Karpas-422 (cell line): Measurements from ENCODE around the gene HOXD9. TPM values are rescaled to one million over a fixed set of nuclear protein-coding genes. Genes with fewer than 3 reads are reported as not detected.

ENCODE experiments used
- DNase-seq: peaks from one replicate; pipeline ENCODE4 v3.0.0-alpha.2; 2015
- H2AFZ ChIP-seq: fragments of 200-600 bp; sonication (generic); 2 replicates; pipeline ENCODE4 v1.6.1; 2014; ENCODE audit warnings: antibody characterized with exemption, low read length, mixed read lengths
- H3K27ac ChIP-seq: fragments of 200-600 bp; sonication (generic); 2 replicates; pipeline ENCODE4 v1.5.1; 2014; ENCODE audit warnings: mild to moderate bottlenecking, low read length, moderate library complexity
- H3K27me3 ChIP-seq: fragments of 200-600 bp; sonication (generic); 2 replicates; pipeline ENCODE4 v1.6.1; 2014; ENCODE audit warnings: low read length, mixed read lengths
- H3K36me3 ChIP-seq: fragments of 200-600 bp; sonication (generic); 2 replicates; pipeline ENCODE4 v1.6.1; 2014; ENCODE audit warnings: low read length, mixed read lengths; ENCODE audit not compliant: insufficient read depth
- H3K4me1 ChIP-seq: fragments of 200-600 bp; sonication (generic); 2 replicates; pipeline ENCODE4 v1.6.1; 2014; ENCODE audit warnings: mild to moderate bottlenecking, low read length, mixed read lengths
- H3K4me2 ChIP-seq: fragments of 200-600 bp; sonication (generic); 2 replicates; pipeline ENCODE4 v1.6.1; 2014; ENCODE audit warnings: low read length, low read depth, mild to moderate bottlenecking; ENCODE audit not compliant: poor library complexity, severe bottlenecking
- H3K4me3 ChIP-seq: fragments of 200-600 bp; sonication (generic); 2 replicates; pipeline ENCODE4 v1.5.1; 2014; ENCODE audit warnings: mild to moderate bottlenecking, antibody characterized with exemption, low read length, mixed read lengths
- H3K79me2 ChIP-seq: fragments of 200-600 bp; sonication (generic); 2 replicates; pipeline ENCODE4 v1.6.1; 2014; ENCODE audit warnings: mild to moderate bottlenecking, low read length, mixed read lengths
- H3K9ac ChIP-seq: fragments of 200-600 bp; sonication (generic); 2 replicates; pipeline ENCODE4 v1.6.0; 2014; ENCODE audit warnings: low read length
- H3K9me2 ChIP-seq: fragments of 200-600 bp; sonication (generic), shearing (Covaris generic); replicated peaks from 2 replicates; pipeline ENCODE4 v1.6.0; 2014; ENCODE audit warnings: mild to moderate bottlenecking, low read length, moderate library complexity; ENCODE audit not compliant: insufficient read depth
- H3K9me3 ChIP-seq: fragments of 300-700, 200-600 bp; sonication (generic); 2 replicates; pipeline ENCODE4 v1.6.1; 2014; ENCODE audit warnings: low read length, mixed read lengths
- H4K20me1 ChIP-seq: fragments of 200-600 bp; sonication (generic); 2 replicates; pipeline ENCODE4 v1.6.1; 2014; ENCODE audit warnings: mild to moderate bottlenecking, antibody characterized with exemption, low read length, low read depth; ENCODE audit not compliant: insufficient read depth
- total RNA-seq: library from RNA; depleted of rRNA; stranded (reverse); fragments of >200 nt; shearing (Covaris generic); gene quantifications from 2 replicates; pipeline ENCODE4 v1.2.3, GENCODE V29; 2014; ENCODE audit warnings: low replicate concordance

HOXD9 gene
- total RNA-seq, 1 experiment from 2014 or later, result not detected

DNA sequence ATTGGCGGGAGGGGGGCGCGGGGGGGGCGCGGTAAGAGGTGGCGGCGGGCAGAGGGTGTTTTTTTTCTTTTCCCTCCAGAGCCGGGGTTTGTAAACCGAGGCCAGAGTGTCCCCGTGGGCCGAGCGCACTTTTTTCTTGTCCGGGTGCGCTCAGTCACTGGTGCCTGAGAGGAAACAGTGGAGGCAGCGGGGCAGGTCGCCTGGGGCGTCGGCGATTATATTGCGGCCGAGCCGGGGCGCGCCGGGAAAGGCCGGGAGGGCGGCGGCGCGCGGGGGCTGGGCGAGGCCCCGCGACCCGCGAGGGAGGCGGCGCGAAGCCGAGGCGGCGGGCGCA, 7.3 kb downstream of the HOXD9 start:
- Histone ChIP-seq H3K4me2 (no peak overlapping the region), H3K9me3 (no peaks in the 10 kb centered on the region), H3K4me1 (peaks cover 16% of the 10 kb centered on the region), H3K36me3 (no peaks in the 10 kb centered on the region), H3K79me2 (no peaks in the 10 kb centered on the region), H3K9me2 (no peaks in the 10 kb centered on the region), H3K4me3 (no peak overlapping the region), H3K27ac (no peak overlapping the region), H4K20me1 (no peaks in the 10 kb centered on the region), H3K9ac (no peak overlapping the region), H2AFZ (no peak overlapping the region), H3K27me3 (no peaks in the 10 kb centered on the region)
- DNase-seq, result no peak

DNA sequence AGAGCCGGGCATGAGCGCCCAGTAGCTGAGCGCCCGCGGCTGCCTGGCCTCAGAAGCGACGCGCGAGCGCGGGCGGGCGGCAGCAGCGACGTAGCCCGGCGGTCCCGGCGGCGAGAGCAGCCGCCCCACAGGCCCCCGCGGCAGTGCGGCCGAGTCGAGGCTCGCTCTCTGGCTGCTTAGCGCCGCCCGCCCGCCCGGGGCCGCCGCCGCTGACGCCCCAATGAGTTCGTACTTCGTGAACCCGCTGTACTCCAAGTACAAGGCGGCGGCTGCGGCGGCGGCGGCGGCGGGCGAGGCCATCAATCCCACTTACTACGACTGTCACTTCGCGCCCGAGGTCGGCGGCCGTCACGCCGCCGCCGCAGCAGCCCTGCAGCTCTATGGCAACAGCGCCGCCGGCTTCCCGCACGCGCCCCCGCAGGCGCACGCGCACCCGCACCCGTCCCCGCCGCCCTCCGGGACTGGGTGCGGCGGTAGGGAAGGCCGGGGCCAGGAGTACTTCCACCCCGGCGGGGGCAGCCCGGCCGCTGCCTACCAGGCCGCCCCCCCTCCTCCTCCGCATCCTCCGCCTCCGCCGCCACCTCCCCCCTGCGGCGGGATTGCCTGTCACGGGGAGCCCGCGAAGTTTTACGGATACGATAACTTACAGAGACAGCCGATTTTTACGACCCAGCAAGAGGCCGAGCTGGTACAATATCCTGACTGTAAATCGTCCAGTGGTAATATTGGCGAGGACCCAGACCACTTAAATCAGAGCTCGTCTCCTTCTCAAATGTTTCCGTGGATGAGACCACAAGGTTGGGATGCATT, 7.8 kb downstream of the HOXD9 start:
- H3K9ac ChIP-seq, result no peak overlapping the region
- H4K20me1 ChIP-seq, result no peaks in the 10 kb centered on the region
- H2AFZ ChIP-seq, result no peak overlapping the region
- H3K9me3 ChIP-seq, result no peaks in the 10 kb centered on the region
- H3K27me3 ChIP-seq, result no peaks in the 10 kb centered on the region
- no peak overlapping the region for H3K27ac ChIP-seq
- H3K4me1 ChIP-seq, result peaks cover 21% of the 10 kb centered on the region
- no peaks in the 10 kb centered on the region for H3K9me2 ChIP-seq
- H3K79me2 ChIP-seq, result no peaks in the 10 kb centered on the region
- no peak overlapping the region for H3K4me2 ChIP-seq
- no peaks in the 10 kb centered on the region for H3K36me3 ChIP-seq
- no peak for DNase-seq
- H3K4me3 ChIP-seq, result no peak overlapping the region

DNA sequence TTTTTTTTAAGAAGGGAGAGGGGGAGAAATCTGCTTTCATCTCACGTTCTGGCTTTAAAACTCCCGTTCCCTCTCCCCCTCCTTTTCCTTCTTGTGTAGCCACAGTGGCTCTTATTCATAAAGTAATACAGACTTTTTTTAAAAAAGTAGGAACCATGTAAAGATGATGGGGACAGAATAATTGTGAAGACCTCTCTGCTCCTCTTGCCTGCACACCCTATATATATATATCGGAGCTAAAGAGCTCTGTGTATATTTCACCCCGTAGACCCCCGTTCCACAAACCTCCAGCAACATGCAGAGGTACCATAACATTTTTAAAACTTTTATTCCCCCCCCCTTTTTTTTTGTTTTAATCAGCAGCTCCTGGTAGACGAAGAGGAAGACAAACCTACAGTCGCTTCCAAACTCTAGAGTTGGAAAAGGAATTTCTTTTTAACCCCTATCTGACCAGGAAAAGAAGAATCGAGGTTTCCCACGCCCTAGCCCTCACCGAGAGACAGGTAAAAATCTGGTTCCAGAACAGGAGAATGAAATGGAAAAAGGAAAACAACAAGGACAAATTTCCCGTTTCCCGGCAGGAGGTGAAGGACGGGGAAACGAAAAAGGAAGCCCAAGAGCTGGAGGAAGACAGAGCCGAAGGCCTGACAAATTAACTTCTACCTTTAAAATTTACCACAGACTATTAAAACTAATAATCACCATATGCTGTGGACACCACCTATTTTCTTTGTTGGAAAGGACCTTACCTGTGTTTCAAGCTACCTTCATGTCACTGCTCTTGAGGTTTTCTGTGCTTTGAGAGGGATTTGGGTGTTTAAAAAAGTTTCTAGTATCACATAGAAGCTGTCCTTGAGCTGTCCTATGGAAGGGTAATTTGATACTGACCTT, 8.7 kb downstream of the HOXD9 start:
- no peaks in the 10 kb centered on the region for H4K20me1 ChIP-seq
- no peaks in the 10 kb centered on the region for H3K9me2 ChIP-seq
- H3K27me3 ChIP-seq, result no peaks in the 10 kb centered on the region
- no peaks in the 10 kb centered on the region for H3K9me3 ChIP-seq
- H3K4me2 ChIP-seq, result no peak overlapping the region
- H3K36me3 ChIP-seq, result no peaks in the 10 kb centered on the region
- no peak overlapping the region for H3K4me3 ChIP-seq
- peaks cover 21% of the 10 kb centered on the region for H3K4me1 ChIP-seq
- H3K27ac ChIP-seq, result no peak overlapping the region
- no peaks in the 10 kb centered on the region for H3K79me2 ChIP-seq
- DNase-seq, result no peak
- no peak overlapping the region for H3K9ac ChIP-seq
- H2AFZ ChIP-seq, result no peak overlapping the region

DNA sequence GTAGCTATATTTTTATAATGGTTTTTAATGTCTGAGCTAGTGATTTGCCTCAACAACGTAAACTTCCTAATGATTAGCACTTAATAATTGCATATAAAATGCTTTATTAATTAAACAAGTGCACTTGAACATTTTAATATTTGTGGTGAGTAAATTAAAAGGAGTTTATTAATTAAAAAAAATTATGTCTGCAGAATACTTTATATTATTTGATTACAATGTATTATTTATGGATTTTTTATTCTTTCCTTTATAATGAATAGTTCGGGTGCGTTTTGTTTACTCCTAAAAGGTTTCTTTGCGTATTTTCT, 9.3 kb downstream of the HOXD9 start:
- H3K36me3 ChIP-seq, result no peaks in the 10 kb centered on the region
- no peak overlapping the region for H2AFZ ChIP-seq
- H4K20me1 ChIP-seq, result no peaks in the 10 kb centered on the region
- H3K27me3 ChIP-seq, result no peaks in the 10 kb centered on the region
- H3K79me2 ChIP-seq, result no peaks in the 10 kb centered on the region
- DNase-seq, result no peak
- peaks cover 21% of the 10 kb centered on the region for H3K4me1 ChIP-seq
- no peak overlapping the region for H3K4me3 ChIP-seq
- no peaks in the 10 kb centered on the region for H3K9me2 ChIP-seq
- H3K9ac ChIP-seq, result no peak overlapping the region
- H3K27ac ChIP-seq, result no peak overlapping the region
- H3K9me3 ChIP-seq, result no peaks in the 10 kb centered on the region
- H3K4me2 ChIP-seq, result no peak overlapping the region

DNA sequence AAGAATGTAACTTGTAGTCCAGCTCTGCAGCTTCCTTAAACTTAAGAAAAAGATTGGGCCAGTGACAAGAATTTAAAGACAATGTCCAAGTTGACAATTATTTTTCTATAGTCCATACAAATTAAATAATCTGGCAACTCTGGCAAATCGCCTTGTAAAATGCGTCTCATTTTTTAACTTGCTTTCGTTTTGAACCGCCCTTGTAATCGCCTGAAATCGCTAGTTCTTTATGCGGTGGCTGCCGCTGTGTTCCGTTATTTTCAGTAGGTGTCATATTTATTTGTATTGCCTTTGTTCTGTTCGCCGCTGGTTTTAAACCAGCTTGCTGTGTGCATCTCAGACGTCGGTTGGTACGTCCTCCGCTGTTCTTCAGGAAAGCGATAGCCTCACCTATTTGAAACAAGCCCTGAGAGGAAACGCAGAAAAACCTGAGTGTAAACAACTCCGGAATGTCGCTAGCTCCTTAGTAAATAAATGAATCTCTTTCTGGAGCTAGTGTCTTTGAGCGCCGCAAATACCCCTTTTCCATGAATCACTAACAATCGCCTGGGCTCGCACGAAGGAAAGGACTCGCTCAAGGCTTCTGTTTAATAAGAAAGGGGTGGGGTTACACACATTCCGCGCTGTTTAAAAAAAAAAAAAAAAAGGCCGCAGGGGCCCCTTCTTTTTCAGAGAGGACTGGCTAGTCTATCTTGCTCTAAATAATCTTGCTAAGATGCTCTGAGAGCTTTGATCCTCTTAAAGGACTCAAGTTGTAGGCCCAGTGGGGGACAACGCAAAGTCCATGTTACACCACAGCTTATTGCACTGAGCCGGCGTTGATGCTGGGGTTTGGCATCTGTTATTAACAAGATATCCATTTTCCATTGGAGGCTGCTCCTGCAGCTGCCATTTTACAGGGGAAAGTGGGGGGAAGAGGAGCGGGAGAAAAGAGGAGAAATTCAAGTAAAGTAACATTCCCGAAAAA, 10.0 kb downstream of the HOXD9 start:
- H3K27me3 ChIP-seq, result no peaks in the 10 kb centered on the region
- no peak for DNase-seq
- no peak overlapping the region for H3K4me2 ChIP-seq
- H3K9ac ChIP-seq, result no peak overlapping the region
- no peak overlapping the region for H3K27ac ChIP-seq
- H3K36me3 ChIP-seq, result no peaks in the 10 kb centered on the region
- H4K20me1 ChIP-seq, result no peaks in the 10 kb centered on the region
- H3K9me3 ChIP-seq, result no peaks in the 10 kb centered on the region
- H3K9me2 ChIP-seq, result no peaks in the 10 kb centered on the region
- H3K4me3 ChIP-seq, result no peak overlapping the region
- H3K4me1 ChIP-seq, result peaks cover 18% of the 10 kb centered on the region
- no peaks in the 10 kb centered on the region for H3K79me2 ChIP-seq
- no peak overlapping the region for H2AFZ ChIP-seq

DNA sequence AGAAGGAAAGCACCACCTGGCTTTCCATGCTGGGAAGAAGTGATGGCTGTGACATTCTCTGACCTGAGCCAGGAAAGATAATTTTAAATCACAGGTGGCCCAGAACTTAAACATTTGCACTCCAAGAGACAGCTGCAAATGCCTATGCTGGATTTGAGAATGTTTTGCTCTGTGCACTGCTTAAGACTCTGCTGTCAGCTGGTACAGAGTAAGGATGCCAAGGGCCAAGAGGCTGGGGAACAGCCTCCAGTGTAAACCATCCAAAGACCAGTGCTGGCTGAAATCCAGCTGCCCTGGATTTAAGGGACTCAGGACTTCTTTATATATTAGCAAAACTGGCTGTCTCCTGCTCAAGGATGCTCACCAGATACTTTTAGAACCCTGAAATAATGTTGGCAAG, 10.9 kb downstream of the HOXD9 start:
- Histone ChIP-seq H3K9me3 (no peaks in the 10 kb centered on the region), H3K4me3 (no peak overlapping the region), H3K36me3 (no peaks in the 10 kb centered on the region), H3K9ac (no peak overlapping the region), H3K27me3 (no peaks in the 10 kb centered on the region), H2AFZ (peak overlapping the region; percentile 82; the same call in 1 of the 2 replicates), H3K79me2 (no peaks in the 10 kb centered on the region), H3K27ac (no peak overlapping the region), H3K4me1 (peaks cover 18% of the 10 kb centered on the region), H3K4me2 (no peak overlapping the region), H3K9me2 (no peaks in the 10 kb centered on the region), H4K20me1 (no peaks in the 10 kb centered on the region)
- no peak for DNase-seq

DNA sequence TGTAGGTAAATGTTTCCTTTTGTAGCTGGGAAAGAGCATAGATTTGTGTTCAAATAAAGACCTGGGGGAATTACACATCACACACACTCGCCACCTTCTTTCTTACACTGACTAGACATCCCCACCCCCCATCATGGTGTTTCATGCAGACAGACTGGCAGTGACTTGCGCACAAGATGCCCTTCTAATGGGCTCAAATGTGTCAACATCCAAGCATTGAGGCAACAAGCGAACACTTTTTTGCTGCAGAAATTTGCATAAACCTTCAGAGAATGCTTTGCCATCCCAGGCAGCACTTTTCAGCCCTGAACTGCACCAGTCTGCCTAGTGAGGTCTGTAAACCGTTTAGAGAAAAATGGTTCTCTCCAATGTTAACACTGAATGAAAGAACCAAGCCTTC, 11.5 kb downstream of the HOXD9 start:
- H3K4me1 ChIP-seq, result peaks cover 18% of the 10 kb centered on the region
- no peaks in the 10 kb centered on the region for H3K9me2 ChIP-seq
- no peak overlapping the region for H3K4me2 ChIP-seq
- no peaks in the 10 kb centered on the region for H3K79me2 ChIP-seq
- no peak overlapping the region for H3K4me3 ChIP-seq
- no peaks in the 10 kb centered on the region for H3K36me3 ChIP-seq
- H3K27ac ChIP-seq, result no peak overlapping the region
- no peaks in the 10 kb centered on the region for H3K27me3 ChIP-seq
- DNase-seq, result no peak
- peak overlapping the region; percentile 82 for H2AFZ ChIP-seq
- H4K20me1 ChIP-seq, result no peaks in the 10 kb centered on the region
- no peaks in the 10 kb centered on the region for H3K9me3 ChIP-seq
- no peak overlapping the region for H3K9ac ChIP-seq

DNA sequence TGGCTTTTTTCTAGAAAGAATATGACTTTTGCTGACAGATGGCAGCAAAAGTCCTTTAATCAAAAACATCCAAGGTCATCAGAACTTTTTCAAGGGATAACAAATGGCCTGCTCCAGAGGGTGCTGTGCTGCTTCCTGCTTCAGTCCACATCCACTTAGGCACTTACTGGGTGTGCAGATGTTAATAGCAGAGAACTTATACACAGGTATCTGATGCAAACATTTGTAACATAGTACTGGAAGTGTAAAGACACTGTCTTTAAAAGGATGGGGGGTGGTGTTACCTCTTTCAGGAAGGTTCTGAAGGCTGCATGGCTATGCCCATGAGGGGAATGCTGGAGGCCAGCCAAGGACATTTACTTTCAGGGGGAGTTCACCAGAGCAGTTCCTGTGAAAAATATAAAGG, 12.5 kb downstream of the HOXD9 start:
- H3K4me3 ChIP-seq, result no peak overlapping the region
- peak overlapping the region; percentile 82 for H2AFZ ChIP-seq
- no peak overlapping the region for H3K4me2 ChIP-seq
- no peaks in the 10 kb centered on the region for H3K27me3 ChIP-seq
- DNase-seq, result no peak
- peaks cover 19% of the 10 kb centered on the region for H3K4me1 ChIP-seq
- H3K27ac ChIP-seq, result no peak overlapping the region
- no peaks in the 10 kb centered on the region for H3K9me2 ChIP-seq
- H4K20me1 ChIP-seq, result no peaks in the 10 kb centered on the region
- H3K9me3 ChIP-seq, result no peaks in the 10 kb centered on the region
- H3K79me2 ChIP-seq, result no peaks in the 10 kb centered on the region
- H3K36me3 ChIP-seq, result no peaks in the 10 kb centered on the region
- H3K9ac ChIP-seq, result no peak overlapping the region
